ENCODE measurements around the gene GAS7.

Gene GAS7

GRCh38 chr17:9959377-9959981, 238.9 kb downstream of the GAS7 start:
- DNase-seq (ENCODE audit: insufficient read length, low spot score) (peak; percentile 57), FAIRE-seq (peak; percentile 79)

- FAIRE-seq (no peak), DNase-seq (ENCODE audit: insufficient read length, low spot score) (no peak)
Measured at GRCh38 chr17:9958586-9959281, 239.7 kb downstream of the GAS7 start.

- FAIRE-seq (no peak), DNase-seq (ENCODE audit: insufficient read length, low spot score) (no peak)
Measured at GRCh38 chr17:9957244-9957643, 241.2 kb downstream of the GAS7 start.

- FAIRE-seq (no peak), DNase-seq (ENCODE audit: insufficient read length, low spot score) (no peak)
Measured at GRCh38 chr17:9956474-9957131, 241.8 kb downstream of the GAS7 start.

- DNase-seq (ENCODE audit: insufficient read length, low spot score) (no peak), FAIRE-seq (no peak)
Measured at GRCh38 chr17:9953492-9953891, 244.9 kb downstream of the GAS7 start.

GRCh38 chr17:9951803-9952202, 246.6 kb downstream of the GAS7 start:
- no peak for DNase-seq (ENCODE audit: insufficient read length, low spot score)

GRCh38 chr17:9948928-9949327, 249.5 kb downstream of the GAS7 start:
- FAIRE-seq: no peak

More at GRCh38 chr17:9951803-9952202, 246.6 kb downstream of the GAS7 start:
- FAIRE-seq: no peak

GRCh38 chr17:9944704-9945103, 253.7 kb downstream of the GAS7 start:
- FAIRE-seq: no peak
- DNase-seq (ENCODE audit: insufficient read length, low spot score): no peak

More at GRCh38 chr17:9948928-9949327, 249.5 kb downstream of the GAS7 start:
- DNase-seq (ENCODE audit: insufficient read length, low spot score): no peak

- FAIRE-seq: no peak
- no peak for DNase-seq (ENCODE audit: insufficient read length, low spot score)
Measured at GRCh38 chr17:9943343-9943742, 255.1 kb downstream of the GAS7 start.

GRCh38 chr17:9942885-9943284, 255.5 kb downstream of the GAS7 start:
- no peak for FAIRE-seq
- no peak for DNase-seq (ENCODE audit: insufficient read length, low spot score)

- DNase-seq (ENCODE audit: insufficient read length, low spot score): no peak
- no peak for FAIRE-seq
Measured at GRCh38 chr17:9941305-9941704, 257.1 kb downstream of the GAS7 start.

GRCh38 chr17:9940841-9941240, 257.6 kb downstream of the GAS7 start:
- DNase-seq (ENCODE audit: insufficient read length, low spot score) (no peak), FAIRE-seq (no peak)

- DNase-seq (ENCODE audit: insufficient read length, low spot score) (no peak), FAIRE-seq (no peak)
Measured at GRCh38 chr17:9938764-9939163, 259.6 kb downstream of the GAS7 start.

- FAIRE-seq (no peak), DNase-seq (ENCODE audit: insufficient read length, low spot score) (no peak)
Measured at GRCh38 chr17:9937901-9938300, 260.5 kb downstream of the GAS7 start.

GRCh38 chr17:9937241-9937761, 261.1 kb downstream of the GAS7 start:
- no peak for FAIRE-seq
- no peak for DNase-seq (ENCODE audit: insufficient read length, low spot score)

- FAIRE-seq: no peak
- no peak for DNase-seq (ENCODE audit: insufficient read length, low spot score)
Measured at GRCh38 chr17:9936095-9936494, 262.3 kb downstream of the GAS7 start.

- DNase-seq (ENCODE audit: insufficient read length, low spot score) (no peak), FAIRE-seq (no peak)
Measured at GRCh38 chr17:9935408-9935807, 263.0 kb downstream of the GAS7 start.

GRCh38 chr17:9934331-9934730, 264.1 kb downstream of the GAS7 start:
- no peak for DNase-seq (ENCODE audit: insufficient read length, low spot score)
- FAIRE-seq: no peak

GRCh38 chr17:9932491-9932890, 265.9 kb downstream of the GAS7 start:
- FAIRE-seq (no peak), DNase-seq (ENCODE audit: insufficient read length, low spot score) (no peak)

GRCh38 chr17:9931144-9931741, 267.2 kb downstream of the GAS7 start:
- FAIRE-seq (no peak), DNase-seq (ENCODE audit: insufficient read length, low spot score) (no peak)

- no peak for FAIRE-seq
- DNase-seq (ENCODE audit: insufficient read length, low spot score): no peak
Measured at GRCh38 chr17:9929871-9930270, 268.5 kb downstream of the GAS7 start.

Data from GM19239 (cell line).